Lung (tissue), 12 donors: Measurements from ENCODE around the gene EPB41. TPM values are rescaled to one million over a fixed set of nuclear protein-coding genes. Genes with fewer than 3 reads are reported as not detected.

Experiments used
- ATAC-seq: fragments of 200-7000 bp; cut with Tn5 transposase; one replicate; pipeline ENCODE4 v1.9.1; 2020; ENCODE audit warnings: moderate number of reproducible peaks; ENCODE audit not compliant: insufficient read depth, low FRiP score
- DNase-seq, 3 donors: peaks; one replicate each; pipeline ENCODE4 v3.0.0-alpha.2; 2013 to 2017
- H3K27ac ChIP-seq, 2 donors: one replicate each; pipeline ENCODE4 v1.5.1; 2013; ENCODE audit warnings: mild to moderate bottlenecking in 2 of 2, moderate library complexity in 2 of 2, control low read depth in 1 of 2, inconsistent platforms in 1 of 2, low read depth in 1 of 2, low read length in 1 of 2
- H3K27me3 ChIP-seq, 3 donors: one replicate each; pipeline ENCODE4 v1.5.1; 2013; ENCODE audit warnings: low read length in 2 of 3; ENCODE audit not compliant: control insufficient read depth in 3 of 3, insufficient read depth in 3 of 3
- H3K36me3 ChIP-seq, 4 donors: one replicate each; pipeline ENCODE4 v1.5.1; 2013; ENCODE audit warnings: low read length in 4 of 4, mild to moderate bottlenecking in 1 of 4, moderate library complexity in 1 of 4; ENCODE audit not compliant: control insufficient read depth in 4 of 4, insufficient read depth in 4 of 4
- H3K4me1 ChIP-seq, 5 donors: one replicate each; pipeline ENCODE4 v1.5.1; 2013; ENCODE audit warnings: low read length in 5 of 5, mild to moderate bottlenecking in 2 of 5, moderate library complexity in 1 of 5; ENCODE audit not compliant: control insufficient read depth in 5 of 5, insufficient read depth in 5 of 5
- H3K4me3 ChIP-seq: one replicate; pipeline ENCODE4 v1.5.1; 2013; ENCODE audit warnings: mild to moderate bottlenecking, control low read depth, moderate library complexity
- H3K9ac ChIP-seq, 2 donors: one replicate each; pipeline ENCODE4 v1.5.1; 2013; ENCODE audit warnings: low read length in 2 of 2, control low read depth in 1 of 2; ENCODE audit not compliant: insufficient read depth in 1 of 2
- H3K9me3 ChIP-seq, 4 donors: one replicate each; pipeline ENCODE4 v1.5.1; 2013; ENCODE audit warnings: low read length in 3 of 4, mild to moderate bottlenecking in 1 of 4, moderate library complexity in 1 of 4; ENCODE audit not compliant: control insufficient read depth in 4 of 4, insufficient read depth in 3 of 4
- WGBS, 2 donors: extraction: QIAGEN DNeasy Blood & Tissue Kit; methylation state at CpG; one replicate each; pipeline ENCODE4 v1.1.7; 2013; 5-methylcytosine and 5-hydroxymethylcytosine counted together
- polyA plus RNA-seq, 2 donors: library from polyadenylated mRNA; stranded (reverse); fragments of 200-250 nt; gene quantifications; one replicate each; pipeline ENCODE4 v1.2.1, GENCODE V29; 2013
- total RNA-seq, 2 donors: library from RNA; depleted of rRNA in 1 of 2; stranded (reverse); fragments of >200 nt in 1 of 2; gene quantifications; one replicate each; pipeline ENCODE4 v1.2.1, GENCODE V29; 2014 to 2021
- TF ChIP-seq, protein P1 (sequence below): IDR thresholded peaks from 2 replicates; pipeline ENCODE4 v1.5.1; 2012; ENCODE audit warnings: mild to moderate bottlenecking; ENCODE audit errors: control extremely low read depth, extremely low read depth
- donor health status: control.
- donor health status: control.
- donor health status: Bipolar disorder and iron deficiency.
- donor health status: healthy.
- donor health status: DM: yes; HTN: yes; CAD: no.

The EPB41 gene
- total and polyA plus RNA-seq, 4 donors = 10.4 to 69.0 (median 33.3) TPM

DNA sequence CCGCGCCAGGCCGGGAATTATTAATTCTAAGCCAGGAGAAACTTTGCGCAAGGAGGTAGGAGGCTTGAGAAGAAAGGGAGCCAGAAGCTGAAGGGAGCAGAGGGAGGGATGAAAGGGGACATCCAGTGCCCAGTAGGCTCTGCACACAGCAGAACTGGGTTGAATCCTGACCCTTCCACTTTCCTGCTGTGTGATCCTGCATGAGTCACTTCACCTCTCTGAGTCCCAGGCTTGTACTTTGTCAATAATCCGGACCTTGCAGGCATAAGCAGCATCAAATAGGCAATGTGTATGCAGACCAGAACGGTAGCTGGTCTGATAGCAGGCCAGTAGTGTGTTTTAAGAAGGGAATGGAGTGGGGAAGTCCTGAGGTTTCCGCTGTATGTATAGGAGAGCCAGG, 25.5 kb upstream of the EPB41 start:
- Histone ChIP-seq H3K27me3 (peaks cover 0 to 3% (median 2%) of the 10 kb centered on the region in 3 donors), H3K4me3 (no peak overlapping the region), H3K27ac (peak overlapping the region in 1 of 2 donors; percentile 5), H3K9ac (no peak overlapping the region), H3K9me3 (no peaks in the 10 kb centered on the region), H3K36me3 (no peaks in the 10 kb centered on the region), H3K4me1 (peaks cover 0 to 24% (median 4%) of the 10 kb centered on the region in 5 donors)
- no peak for ATAC-seq
- DNase-seq = no peak
- 92 to 94% methylated on average over 7 of the region's 7 CpGs for WGBS, 2 donors
- TF ChIP-seq, protein P1, sequence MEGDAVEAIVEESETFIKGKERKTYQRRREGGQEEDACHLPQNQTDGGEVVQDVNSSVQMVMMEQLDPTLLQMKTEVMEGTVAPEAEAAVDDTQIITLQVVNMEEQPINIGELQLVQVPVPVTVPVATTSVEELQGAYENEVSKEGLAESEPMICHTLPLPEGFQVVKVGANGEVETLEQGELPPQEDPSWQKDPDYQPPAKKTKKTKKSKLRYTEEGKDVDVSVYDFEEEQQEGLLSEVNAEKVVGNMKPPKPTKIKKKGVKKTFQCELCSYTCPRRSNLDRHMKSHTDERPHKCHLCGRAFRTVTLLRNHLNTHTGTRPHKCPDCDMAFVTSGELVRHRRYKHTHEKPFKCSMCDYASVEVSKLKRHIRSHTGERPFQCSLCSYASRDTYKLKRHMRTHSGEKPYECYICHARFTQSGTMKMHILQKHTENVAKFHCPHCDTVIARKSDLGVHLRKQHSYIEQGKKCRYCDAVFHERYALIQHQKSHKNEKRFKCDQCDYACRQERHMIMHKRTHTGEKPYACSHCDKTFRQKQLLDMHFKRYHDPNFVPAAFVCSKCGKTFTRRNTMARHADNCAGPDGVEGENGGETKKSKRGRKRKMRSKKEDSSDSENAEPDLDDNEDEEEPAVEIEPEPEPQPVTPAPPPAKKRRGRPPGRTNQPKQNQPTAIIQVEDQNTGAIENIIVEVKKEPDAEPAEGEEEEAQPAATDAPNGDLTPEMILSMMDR = no peak

DNA sequence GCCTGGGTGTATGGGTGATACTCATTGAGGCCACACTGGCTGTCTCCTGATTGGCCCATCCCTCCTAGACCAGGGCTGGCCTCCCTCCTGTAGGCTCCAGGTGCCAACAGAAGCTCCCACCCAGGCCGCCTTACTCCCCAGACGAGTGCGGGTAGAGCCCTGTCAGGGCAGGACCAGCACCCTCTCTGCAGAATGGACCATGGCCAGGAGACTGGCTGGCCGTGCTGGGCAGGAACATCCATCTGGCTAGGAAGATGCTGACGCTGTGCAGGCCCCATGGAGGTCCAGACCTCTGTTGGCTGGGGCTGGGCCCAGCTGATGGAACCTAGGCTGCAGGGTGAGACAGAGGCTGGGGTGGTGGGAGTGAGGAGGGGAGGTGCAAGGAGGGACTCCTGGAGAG, 25.0 kb upstream of the EPB41 start:
- ATAC-seq (no peak), DNase-seq (no peak)
- Histone ChIP-seq H3K4me1 (peaks cover 0 to 23% (median 2%) of the 10 kb centered on the region in 5 donors), H3K27ac (no peak overlapping the region), H3K9ac (no peak overlapping the region), H3K4me3 (no peak overlapping the region), H3K36me3 (no peaks in the 10 kb centered on the region), H3K27me3 (peaks cover 0 to 3% (median 2%) of the 10 kb centered on the region in 3 donors), H3K9me3 (no peaks in the 10 kb centered on the region)
- WGBS, 2 donors = 88 to 92% methylated on average over 5 of the region's 5 CpGs
- TF ChIP-seq, protein P1 = no peak

DNA sequence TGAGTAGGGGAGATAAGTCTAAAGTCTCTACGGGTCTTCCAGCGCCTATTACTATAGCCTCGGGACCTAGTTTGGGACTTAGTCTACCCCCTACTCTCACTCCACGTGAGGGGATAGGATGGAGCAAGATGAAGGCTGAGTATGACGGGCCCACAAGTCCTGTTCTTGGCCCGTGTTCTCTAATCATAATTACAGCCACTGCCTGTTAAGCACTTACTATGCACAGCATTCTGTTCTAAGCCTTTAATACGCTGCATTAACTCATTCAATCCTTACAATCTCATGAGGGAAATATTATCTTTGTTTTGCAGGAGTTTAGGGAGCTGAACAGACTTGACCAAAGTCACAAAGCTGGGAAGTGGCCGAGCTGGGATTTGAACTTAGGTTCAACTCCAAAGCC, 23.9 kb upstream of the EPB41 start:
- Histone ChIP-seq H3K4me3 (no peak overlapping the region), H3K36me3 (no peaks in the 10 kb centered on the region), H3K9me3 (no peaks in the 10 kb centered on the region), H3K4me1 (peaks cover 0 to 21% (median 0%) of the 10 kb centered on the region in 5 donors), H3K27ac (no peak overlapping the region), H3K27me3 (peaks cover 0 to 2% (median 1%) of the 10 kb centered on the region in 3 donors), H3K9ac (no peak overlapping the region)
- no peak for DNase-seq
- 74 to 88% methylated on average over 8 of the region's 8 CpGs for WGBS, 2 donors
- TF ChIP-seq, protein P1 = no peak
- ATAC-seq = no peak

DNA sequence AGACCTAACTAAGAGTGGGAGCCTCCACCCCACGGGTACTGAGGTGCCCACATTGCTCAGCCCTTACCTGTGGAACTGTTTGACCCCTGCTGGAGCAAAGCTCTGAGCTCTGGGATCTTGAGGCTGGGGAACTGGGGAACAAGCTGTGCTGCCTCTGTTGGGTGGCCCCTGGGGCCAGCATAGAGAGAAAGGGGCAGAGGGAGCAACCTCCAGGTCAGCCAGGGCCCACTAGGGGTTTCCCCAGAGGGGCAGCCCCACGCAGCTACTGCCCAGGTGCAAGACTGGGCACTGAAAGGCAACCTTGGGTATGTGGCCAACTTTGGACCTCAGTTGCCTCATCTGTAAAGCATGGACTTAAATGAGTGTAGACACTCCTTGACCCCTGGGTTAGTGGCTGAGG, 23.5 kb upstream of the EPB41 start:
- 93 to 95% methylated on average over 2 of the region's 2 CpGs for WGBS, 2 donors
- ATAC-seq (no peak), DNase-seq (no peak)
- Histone ChIP-seq H3K9ac (no peak overlapping the region), H3K4me3 (no peak overlapping the region), H3K27me3 (peaks cover 0 to 2% (median 0%) of the 10 kb centered on the region in 3 donors), H3K36me3 (no peaks in the 10 kb centered on the region), H3K27ac (no peak overlapping the region), H3K9me3 (no peaks in the 10 kb centered on the region), H3K4me1 (peaks cover 0 to 21% (median 0%) of the 10 kb centered on the region in 5 donors)
- TF ChIP-seq, protein P1 = no peak
